GM19240 (cell line): ENCODE results near the gene TEAD1.
"Not testable (repeated sequence)": the region's sequence is repeated elsewhere in the genome, so short reads cannot be mapped to it uniquely, and the experiment has no call there.

Source experiments
- DNase-seq: peaks from one replicate; pipeline ENCODE4 v3.0.0; 2011; ENCODE audit warnings: low spot score; ENCODE audit not compliant: insufficient read length

TEAD1 gene

DNA sequence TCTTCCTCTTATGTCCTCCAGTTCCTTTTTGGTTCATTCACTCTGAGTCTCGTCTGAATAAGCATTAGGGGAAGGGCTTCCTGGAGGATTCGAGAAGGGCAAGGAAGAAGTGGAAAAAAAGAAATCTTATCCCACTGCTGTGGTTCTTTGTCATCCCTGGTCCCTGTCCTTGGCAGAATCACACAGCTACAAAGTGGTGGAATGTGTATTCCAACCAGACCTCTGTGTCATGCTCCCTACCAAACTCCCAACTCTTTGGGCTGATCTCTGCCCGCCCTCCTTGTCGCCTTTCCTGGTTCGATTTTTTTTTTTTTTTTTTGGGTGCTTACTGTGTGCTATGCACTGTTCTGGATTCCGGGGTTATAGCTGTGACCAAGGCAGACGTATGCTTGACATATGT, 61.0 kb downstream of the TEAD1 start:
- DNase-seq, result no peak

DNA sequence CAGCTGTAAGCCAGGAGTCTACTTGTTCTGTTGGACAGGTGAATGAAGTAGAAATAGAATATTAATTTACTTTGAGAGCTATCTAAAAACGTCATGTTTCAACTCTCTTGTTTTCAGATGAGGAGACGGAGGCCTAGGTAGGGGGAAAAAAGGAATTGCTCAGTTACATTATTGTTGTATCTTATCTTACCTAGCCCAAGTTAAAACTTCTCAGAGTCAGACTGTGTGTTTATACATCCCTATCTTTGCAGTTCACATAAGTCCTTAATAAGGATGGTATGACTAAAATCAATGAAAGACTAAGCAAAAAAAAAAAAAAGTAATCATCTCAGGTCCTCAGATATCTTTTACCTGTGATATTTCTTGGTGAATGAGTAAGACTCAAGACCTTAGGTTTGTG, 62.8 kb downstream of the TEAD1 start:
- no peak for DNase-seq

DNA sequence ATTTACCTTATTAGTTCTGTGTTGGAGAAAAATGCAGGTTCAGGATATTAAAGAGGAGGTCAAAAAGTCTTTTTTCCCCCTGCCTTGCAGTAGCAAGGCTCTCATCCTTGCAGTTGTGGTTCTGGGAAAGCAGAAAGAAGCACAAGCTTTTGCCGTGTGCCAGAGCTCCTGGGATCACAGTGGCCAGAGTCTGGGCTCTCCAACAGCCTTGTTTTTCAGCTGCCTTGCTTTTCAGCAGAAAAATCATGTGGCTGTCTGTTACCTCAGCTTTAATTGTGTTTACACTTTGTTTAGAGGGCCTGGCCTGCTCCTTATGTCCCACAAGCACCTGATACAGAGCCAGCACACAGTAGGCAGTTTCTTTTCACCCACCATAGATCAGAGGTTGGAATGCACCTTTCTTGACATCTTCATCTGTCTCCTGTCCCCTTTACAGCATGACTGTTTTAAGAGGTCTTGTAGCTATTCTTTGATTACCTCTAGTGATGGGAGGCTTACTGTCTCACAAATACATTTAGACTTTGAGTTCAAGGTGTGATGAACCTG, 67.5 kb downstream of the TEAD1 start:
- no peak for DNase-seq

DNA sequence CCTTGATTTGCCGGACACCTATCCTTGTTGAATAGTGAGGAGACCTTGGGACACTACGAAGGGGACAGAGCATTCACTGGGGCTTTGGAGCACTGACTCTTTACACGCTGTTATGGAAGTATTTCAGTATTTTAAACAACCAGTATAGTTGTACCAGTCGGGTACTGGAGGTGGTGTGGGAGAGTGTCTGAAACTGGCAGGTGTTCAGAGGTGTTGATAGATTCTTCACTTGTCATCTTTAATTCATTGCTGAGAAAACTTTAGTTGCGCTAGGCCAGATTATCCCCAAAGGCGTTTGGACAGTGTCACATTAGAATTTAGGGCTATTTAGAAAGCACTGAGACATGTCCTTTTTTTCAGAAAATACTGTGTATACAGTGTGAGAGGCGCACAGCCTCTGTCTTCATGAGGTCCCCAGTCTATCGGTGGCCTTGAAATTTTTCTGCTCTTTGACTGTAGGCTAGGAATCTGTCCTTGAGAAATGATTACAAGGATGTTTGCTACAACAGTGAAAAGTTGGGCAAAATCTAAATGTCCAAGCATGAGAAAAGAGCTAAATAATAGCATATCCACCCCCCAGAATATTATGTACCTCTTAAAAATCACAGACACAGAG, 69.7 kb downstream of the TEAD1 start:
- no peak for DNase-seq

DNA sequence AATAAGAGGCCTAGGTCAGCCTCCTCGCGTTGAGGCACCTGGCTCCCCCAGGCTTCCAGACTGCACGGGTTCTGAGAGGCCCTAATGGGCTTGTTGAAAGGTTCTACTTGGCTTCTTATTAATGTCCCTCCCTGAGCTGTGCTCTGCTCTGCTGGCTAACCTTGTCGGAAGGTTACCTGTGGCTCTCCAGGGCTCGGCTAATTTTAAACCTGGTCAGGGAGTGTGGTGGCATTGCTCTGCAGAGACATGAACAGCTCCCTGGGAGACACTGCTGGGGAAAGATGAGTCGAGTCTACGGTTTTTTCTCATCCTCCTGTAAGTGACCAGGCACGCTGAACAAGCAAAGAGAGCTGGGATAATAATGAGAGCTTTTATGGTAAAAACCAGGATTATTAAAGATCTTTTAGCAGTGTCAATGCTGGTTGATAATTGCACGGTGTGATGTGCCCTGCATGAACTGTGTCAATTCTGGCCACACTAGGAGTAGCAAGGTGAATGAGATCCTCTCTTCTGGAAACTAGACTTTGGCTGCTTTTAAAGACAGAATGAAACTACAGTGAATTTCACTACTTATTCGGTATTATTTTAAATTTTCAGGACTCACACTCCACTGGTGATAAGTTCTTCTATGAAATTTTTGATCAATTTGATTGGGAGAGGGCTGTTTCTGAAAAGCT, 70.7 kb downstream of the TEAD1 start:
- DNase-seq, result no peak

DNA sequence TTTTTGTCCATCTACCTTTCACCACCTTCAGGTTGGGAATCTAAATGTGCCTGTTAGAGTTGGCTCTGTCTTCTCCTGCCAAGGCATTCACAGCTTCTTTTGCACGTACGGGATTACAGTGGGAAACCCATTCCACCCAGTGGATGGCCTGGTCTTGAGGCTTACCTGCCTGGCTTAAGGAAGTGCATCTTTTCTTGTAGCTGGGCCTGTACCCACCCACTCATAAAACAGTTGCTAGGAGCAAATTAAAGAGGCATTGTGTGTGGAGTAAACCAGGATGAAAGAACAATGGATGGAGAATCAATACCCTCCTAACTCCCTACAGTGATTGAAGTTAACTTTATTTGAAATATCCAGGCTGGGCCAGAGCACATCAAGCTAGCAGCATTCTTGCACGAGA, 71.6 kb downstream of the TEAD1 start:
- no peak for DNase-seq

DNA sequence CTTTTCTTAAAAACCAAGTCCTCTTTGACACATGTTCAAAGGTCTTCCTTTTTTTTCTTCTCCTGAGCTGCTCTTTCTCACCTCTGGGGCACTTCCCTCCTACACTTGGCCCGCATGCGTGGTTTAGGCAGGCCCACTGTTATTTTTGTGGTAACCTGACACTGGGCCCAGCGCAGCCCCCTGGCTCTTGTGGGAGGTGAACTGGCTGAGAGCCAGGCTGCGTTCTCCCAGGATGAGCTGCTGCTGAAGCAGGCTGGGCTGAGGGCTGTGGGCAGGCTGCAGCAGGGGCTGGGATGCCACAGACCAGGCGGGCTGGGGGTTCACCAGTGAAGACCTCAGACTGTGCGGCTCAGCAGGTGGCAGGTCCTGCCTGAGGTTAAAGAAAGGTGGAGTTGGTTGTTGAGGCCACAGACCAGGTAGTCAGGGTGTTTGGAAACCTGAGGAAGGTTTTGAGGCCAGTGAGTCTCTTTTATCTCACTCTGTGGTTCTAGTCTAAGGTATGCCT, 72.4 kb downstream of the TEAD1 start:
- no peak for DNase-seq

DNA sequence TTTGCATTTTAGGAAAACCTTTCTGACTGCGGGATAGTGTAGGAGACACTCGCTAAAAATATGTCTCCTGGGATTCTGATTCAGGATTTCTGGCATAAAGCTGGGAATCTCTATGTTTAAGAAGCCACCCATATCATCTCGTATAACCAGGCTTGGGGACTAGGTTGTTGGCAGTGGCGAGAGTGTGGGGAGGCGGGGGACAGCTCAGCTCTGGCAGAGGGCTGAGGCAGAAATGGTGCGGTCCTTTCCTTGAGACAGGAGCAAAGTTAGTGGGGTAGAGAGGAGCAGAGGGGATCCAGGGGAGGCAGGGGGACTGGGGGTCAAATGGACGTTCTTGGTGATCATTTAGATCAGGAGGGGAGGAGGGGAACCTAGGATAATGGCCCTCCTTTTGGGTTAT, 74.3 kb downstream of the TEAD1 start:
- DNase-seq, result no peak

DNA sequence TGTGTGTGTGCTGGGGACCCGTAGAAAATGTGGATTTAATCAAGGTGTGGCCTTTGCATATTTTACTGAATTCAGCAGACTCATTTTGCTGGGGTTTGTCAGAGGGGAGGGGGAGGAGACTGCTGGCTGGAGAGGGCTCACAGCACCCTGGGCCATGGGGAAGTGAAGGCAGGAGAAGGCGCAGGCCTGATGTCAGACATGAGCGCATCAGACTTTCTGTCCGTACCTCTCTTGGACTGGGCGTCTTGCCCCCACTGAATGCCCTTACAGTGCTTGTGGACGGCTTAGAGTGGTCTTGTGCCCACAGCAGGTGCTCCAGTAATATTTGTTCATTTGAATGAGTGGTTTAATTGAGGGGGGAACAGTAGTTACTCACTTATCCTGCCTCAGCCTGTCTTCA, 75.2 kb downstream of the TEAD1 start:
- no peak for DNase-seq

DNA sequence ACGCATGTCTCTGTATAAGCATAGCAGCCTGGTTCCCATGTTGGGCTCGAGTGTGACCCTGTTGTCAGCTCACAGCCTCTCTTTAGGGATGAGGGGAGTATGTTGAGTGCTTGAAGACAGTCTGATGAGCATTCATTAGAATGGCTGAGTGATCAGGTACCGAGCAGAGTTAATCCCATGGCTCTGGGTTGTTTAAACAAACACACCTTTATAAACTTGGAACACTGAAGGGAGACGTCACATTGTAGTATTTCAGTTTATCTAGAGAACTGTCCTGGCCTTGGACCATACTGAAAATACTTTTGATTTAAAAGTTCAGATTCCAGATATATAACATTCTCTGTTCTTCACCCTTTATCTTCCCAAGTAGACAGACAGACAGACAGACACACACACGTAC, 76.0 kb downstream of the TEAD1 start:
- DNase-seq, result no peak

DNA sequence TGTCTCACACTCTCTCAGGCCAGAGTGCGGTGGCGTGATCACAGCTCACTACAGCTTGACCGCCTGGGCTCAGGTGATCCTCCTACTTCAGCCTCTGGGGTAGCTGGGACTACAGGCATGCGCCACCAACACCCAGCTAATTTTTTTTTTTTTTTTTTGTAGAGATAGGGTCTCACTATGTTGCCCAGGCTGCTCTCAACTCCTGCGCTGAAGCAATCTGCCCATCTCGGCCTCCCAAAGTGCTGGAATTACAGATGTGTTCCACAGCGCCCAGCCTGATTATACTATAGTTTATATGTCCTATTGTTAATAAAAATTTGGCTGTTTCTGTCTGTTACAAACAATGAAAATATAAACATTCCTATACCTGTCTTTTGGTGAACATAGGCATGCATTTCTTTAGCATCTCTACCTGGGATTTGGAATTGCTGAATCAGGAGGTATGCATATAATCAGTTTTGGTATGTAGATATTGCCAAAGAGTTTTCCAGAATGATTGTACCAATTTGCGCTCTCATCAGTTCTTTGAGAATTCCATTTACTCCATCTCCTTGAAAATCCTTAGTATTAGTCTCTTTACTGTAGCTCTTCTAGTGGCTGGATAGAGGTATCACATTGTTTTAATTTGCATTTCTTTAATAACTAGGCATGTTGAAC, 78.8 kb downstream of the TEAD1 start:
- DNase-seq, result no peak

DNA sequence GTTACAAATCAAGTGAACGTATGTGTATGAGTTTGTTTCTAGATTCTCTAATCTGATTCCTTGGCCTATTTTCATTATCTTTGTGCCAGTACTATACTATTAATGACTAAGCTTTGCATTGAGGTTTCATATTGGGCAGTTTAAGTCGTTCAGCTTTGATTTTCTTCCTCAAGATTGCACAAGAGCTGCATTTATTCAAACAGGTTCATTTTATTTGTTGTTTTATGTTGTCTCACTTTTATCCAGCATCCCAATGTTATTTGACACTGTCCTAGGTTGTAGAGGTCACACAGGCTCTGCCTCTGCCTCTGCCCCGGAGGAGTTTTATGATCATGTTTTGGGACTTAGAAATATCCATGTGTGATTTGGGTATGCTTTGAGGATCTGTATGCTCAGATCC, 79.8 kb downstream of the TEAD1 start:
- DNase-seq, result no peak

DNA sequence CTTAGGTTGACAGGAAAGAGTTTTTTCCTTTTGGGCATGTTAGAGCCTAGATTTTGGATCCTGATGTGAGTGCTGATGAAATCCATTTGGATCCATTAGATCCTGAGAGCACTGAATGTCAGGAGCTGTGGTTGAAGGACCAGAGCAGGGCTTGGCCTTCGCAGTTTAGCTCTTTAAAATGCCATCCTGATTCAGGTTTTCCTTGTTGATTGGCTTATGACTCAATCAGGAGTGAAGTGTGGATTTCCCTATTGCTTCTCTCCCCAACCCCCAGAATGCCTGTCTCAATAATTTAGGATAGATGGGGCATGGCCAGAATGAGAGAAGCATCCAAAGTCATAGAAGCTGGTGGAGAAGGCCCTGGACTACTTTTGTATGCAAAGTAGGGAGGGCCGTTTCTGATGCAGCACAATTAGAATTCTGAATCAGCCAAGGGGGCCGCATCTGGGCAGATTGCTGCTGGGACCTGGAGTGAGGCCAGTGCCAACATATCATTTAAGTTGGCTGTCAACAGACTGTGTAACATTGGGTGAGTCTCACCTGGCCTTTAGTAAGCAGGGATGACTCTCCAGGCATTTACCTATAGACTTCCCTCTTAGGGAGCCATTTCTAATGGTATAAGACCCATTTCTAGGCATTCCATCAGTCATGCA, 80.5 kb downstream of the TEAD1 start:
- no peak for DNase-seq

DNA sequence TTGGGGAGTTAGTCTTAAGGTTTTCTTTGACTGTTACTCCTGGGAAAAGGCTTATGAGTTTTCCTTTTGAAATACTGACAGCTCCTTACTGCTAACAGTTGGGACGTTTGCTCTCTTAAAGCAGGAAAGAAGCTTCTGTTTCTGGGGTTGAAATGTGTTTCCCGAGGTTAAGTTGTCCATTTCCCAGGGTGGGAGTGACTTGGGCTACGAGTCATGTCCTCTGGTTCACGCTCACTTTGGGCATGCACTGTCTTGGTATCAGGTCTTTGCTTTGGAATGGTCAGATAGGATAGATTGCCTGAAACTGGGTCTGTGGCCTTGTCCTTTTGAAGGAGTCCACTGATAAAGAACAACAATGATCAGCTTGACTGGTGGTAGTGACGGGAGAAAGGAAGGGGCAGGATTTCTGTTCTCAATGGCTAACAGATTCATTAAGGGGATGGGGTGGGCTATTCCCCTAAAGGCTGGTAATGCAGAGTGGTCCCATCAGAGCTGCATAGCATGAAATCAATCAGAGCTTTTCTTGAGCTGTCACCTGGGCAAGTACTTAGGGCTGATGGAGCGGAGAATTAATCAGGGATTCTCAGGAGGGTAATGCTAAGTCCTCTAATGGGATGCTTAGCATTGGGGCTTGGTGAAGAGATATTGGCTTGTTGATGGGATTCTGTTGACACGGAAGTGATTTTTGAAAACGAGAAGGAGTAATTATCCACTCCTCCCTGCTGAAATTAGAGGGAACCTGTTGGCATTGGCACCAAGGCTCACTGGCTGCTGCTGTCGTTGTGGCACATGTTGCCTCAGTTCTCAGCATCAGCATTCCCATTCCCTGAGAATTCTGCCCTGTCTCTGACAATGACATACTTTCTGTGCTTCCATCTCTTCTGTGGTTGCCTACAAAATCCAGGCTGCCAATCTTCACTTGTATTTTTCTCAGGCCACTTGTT, 81.6 kb downstream of the TEAD1 start:
- no peak for DNase-seq

DNA sequence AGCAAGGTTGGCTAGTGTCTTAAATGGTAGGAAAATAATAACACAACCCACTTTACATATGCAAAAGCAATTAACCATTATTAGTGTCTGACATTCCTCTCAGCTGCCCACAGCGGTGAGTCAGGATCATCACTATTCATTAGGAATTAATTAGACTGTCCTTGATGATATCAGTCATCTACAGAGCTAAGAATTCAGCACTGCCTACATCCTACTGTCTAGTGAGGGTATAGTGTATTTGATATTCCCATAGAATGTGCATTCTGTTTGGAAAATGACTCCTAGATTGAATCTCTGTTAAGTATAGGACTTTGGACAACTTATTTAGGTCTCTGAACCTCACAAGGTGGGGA, 82.2 kb downstream of the TEAD1 start:
- no peak for DNase-seq

DNA sequence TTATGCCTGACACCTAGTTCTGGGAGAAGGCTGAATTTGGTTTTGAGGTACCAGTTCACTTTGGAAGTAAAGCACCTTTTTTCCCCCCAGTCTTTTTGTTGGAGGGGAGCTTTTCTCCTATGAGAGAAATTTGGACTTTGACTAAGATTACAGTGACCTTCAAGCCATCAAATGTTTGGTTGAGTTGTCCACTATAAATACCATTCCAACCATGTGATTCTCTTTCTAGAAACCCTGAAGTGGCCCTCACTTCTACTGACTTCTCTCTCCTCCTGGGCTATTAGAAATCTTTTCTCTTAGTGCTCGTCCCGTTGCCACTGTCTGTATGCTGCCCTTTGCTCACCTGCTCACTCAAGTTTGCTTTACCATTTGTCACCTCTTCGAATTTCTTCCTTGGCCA, 82.6 kb downstream of the TEAD1 start:
- no peak for DNase-seq

DNA sequence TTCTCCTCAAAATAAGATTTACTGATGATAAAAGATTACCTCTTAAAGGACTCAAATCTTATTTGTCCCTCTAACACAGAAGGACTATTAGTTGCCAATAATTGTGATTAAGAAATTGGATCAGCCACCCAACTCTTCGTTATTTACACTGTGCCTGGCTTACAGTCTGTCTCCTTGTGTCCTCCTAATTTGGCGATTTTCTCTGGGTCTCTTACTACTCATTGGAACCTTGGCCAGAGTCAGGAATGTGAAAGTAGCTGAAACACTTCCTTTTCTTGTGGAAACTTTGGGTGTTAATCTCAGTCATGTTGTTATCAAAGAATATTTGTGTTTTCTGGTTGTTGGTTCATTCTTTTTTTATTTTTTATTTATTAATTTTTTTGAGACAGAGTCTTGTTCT, 83.2 kb downstream of the TEAD1 start:
- no peak for DNase-seq

DNA sequence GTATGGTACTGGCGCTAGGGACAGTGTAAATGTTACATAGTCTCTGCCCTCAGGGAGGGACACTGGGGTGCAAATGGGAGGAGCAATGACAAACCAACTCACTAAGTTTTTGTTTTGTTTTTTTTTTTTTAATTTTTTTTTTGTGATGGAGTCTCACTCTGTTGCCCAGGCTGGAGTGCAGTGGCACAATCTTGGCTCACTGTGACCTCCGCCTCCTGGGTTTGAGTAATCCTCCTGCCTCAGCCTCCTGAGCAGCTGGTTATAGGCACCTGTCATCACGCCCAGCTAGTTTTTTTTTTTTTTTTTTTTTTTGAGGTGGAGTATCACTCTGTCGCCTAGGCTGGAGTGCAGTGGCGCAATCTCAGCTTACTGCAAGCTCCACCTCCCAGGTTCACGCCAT, 83.9 kb downstream of the TEAD1 start:
- not testable (repeated sequence) for DNase-seq

DNA sequence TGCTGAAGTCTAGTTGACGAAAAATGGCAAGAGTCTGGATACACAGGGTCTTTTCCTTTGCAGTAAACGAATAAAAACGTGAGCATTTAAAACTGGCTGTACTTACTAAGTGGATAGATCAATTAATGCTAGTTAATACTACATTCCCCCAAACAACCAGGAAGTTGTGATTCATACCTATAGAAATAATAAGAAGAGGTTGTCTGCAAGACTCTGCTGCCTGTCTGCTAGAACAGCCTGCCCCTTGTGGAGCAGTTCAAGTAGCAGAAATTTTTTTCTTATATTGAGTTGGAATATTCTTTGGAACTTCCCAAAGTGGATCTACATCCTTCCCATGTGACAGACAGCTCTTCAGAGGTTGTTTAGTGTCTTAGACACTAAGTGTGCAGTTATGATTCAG, 86.8 kb downstream of the TEAD1 start:
- DNase-seq, result no peak

DNA sequence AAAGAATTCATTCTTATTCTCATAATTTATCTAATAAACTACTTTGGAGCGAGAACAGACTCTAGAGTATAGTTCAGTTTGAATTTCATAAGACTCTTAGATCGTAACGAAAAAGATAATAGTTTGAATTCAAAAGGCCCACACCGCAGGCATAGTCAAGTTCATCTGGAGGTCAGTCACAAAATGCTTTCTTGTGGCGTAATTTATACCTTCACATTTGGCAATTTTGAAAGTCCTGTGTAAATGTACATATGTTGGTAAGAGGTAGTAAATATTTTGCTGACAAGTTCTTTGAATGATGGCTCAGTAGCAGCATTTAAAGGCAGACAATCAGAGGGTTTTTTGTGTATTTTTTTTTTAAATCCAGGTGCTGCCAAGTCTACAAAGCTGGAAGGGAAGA, 88.1 kb downstream of the TEAD1 start:
- no peak for DNase-seq

DNA sequence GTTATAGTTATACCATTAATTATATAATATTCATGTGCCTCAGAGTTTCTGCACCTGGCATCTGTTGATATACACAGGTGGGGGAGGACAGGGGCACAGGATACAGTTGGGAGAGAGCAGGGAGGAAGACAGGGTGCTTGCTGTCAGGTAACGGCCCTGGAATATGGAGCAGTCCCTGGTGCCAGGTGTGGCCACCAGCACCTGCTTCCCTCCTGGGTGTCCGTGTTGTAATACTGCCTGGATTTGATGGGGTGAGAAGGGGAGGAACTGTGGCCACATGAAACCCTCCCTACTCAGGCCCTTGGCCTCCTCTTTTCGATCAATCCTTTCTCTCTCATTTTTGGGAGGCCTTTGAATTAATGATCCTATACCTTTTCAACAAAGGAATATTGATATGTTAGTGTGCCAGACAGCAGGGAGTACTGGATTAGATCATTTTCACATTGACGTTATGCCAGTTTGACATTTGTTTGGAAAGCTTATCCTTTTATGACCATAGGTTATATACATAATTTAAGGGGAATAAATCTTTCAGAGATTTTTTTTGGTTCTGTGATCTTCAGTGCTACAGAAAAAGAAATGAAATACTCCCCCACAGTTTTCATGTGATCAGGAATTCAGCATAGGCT, 88.6 kb downstream of the TEAD1 start:
- no peak for DNase-seq
